Neural progenitor cell (in vitro differentiated cells): ENCODE data around the gene CLCA4. TPM values are rescaled to one million over a fixed set of nuclear protein-coding genes. Genes with fewer than 3 reads are reported as not detected.
A peak's percentile ranks its signal among the peaks of the same experiment; 100 is the strongest.

Experiments used
- DNase-seq: peaks from one replicate; pipeline ENCODE4 v3.0.0-alpha.2; 2016; ENCODE audit warnings: low spot score
- H2AFZ ChIP-seq: fragments of 200-600 bp; sonication (generic); replicated peaks from 2 replicates; pipeline ENCODE4 v1.6.1; 2016; ENCODE audit warnings: antibody characterized with exemption
- H3F3A ChIP-seq: fragments of 200-600 bp; sonication (generic); 2 replicates; pipeline ENCODE4 v1.6.1; 2016; ENCODE audit warnings: antibody characterized with exemption, low read depth
- H3K27ac ChIP-seq: fragments of 200-600 bp; sonication (generic); 2 replicates; pipeline ENCODE4 v1.5.1; 2016; ENCODE audit warnings: mild to moderate bottlenecking
- H3K27me3 ChIP-seq: fragments of 200-600 bp; sonication (generic); 2 replicates; pipeline ENCODE4 v1.6.1; 2016; ENCODE audit warnings: mild to moderate bottlenecking, moderate library complexity
- H3K36me3 ChIP-seq: fragments of 200-600 bp; sonication (generic); 2 replicates; pipeline ENCODE4 v1.5.1; 2016
- H3K4me1 ChIP-seq: fragments of 200-600 bp; sonication (generic); 2 replicates; pipeline ENCODE4 v1.6.1; 2016; ENCODE audit warnings: mixed run types
- H3K4me2 ChIP-seq: fragments of 200-600 bp; sonication (generic); 2 replicates; pipeline ENCODE4 v1.6.1; 2016
- H3K4me3 ChIP-seq: fragments of 200-600 bp; sonication (generic); 2 replicates; pipeline ENCODE4 v1.5.1; 2016
- H3K79me2 ChIP-seq: fragments of 200-600 bp; sonication (generic); 2 replicates; pipeline ENCODE4 v1.6.1; 2016; ENCODE audit warnings: low read depth
- H3K9ac ChIP-seq: fragments of 200-600 bp; sonication (generic); 2 replicates; pipeline ENCODE4 v1.6.1; 2016
- H3K9me3 ChIP-seq: fragments of 200-600 bp; sonication (generic); 2 replicates; pipeline ENCODE4 v1.5.1; 2016; ENCODE audit warnings: low read depth
- H4K20me1 ChIP-seq: fragments of 200-600 bp; sonication (generic); 2 replicates; pipeline ENCODE4 v1.6.1; 2016; ENCODE audit warnings: low read depth
- H3K27ac Mint-ChIP-seq: 3 replicates; pipeline ENCODE4 v1.8.0; 2021; ENCODE audit warnings: mixed read lengths
- H3K27me3 Mint-ChIP-seq: 2 replicates; pipeline ENCODE4 v1.8.0; 2022; ENCODE audit warnings: low read depth, mild to moderate bottlenecking, inconsistent platforms, moderate library complexity, mixed read lengths; ENCODE audit not compliant: insufficient read depth
- H3K36me3 Mint-ChIP-seq: 3 replicates; pipeline ENCODE4 v1.8.0; 2021; ENCODE audit warnings: mixed read lengths
- H3K4me1 Mint-ChIP-seq: 3 replicates; pipeline ENCODE4 v1.8.0; 2021; ENCODE audit warnings: mixed read lengths
- H3K4me3 Mint-ChIP-seq: 3 replicates; pipeline ENCODE4 v1.8.0; 2021; ENCODE audit warnings: mild to moderate bottlenecking, moderate library complexity, mixed read lengths
- H3K9me3 Mint-ChIP-seq: 3 replicates; pipeline ENCODE4 v1.8.0; 2020; ENCODE audit warnings: mixed read lengths
- EZH2 ChIP-seq: fragments of 200-600 bp; sonication (generic); IDR thresholded peaks from 2 replicates; pipeline ENCODE4 v1.6.1; 2017; ENCODE audit warnings: antibody characterized with exemption, mild to moderate bottlenecking, moderate library complexity
- EZH2phosphoT487 ChIP-seq: fragments of 200-600 bp; sonication (generic); IDR thresholded peaks from 2 replicates; pipeline ENCODE4 v1.6.1; 2017; ENCODE audit warnings: antibody characterized with exemption
- total RNA-seq: library from RNA; depleted of rRNA; stranded (reverse); fragments of >200 nt; gene quantifications from 2 replicates; pipeline ENCODE4 v1.2.3, GENCODE V29; 2015; ENCODE audit warnings: low replicate concordance
- TF ChIP-seq, protein P1 (sequence below): fragments of 200-600 bp; sonication (generic); IDR thresholded peaks from 2 replicates; pipeline ENCODE4 v1.5.1; 2017; ENCODE audit warnings: antibody characterized with exemption, mild to moderate bottlenecking

Gene CLCA4
- total RNA-seq, 1 donor from 2014 or later, result not detected

GRCh38 chr1:86616871-86617270, 70.0 kb downstream of the CLCA4 start:
- Mint-ChIP-seq H3K36me3 (no peaks in the 10 kb centered on the region), H3K9me3 (peaks cover 15% of the 10 kb centered on the region), H3K27ac (no peak overlapping the region), H3K27me3 (no peaks in the 10 kb centered on the region), H3K4me3 (no peak overlapping the region), H3K4me1 (no peaks in the 10 kb centered on the region)
- Histone ChIP-seq H3K79me2 (no peaks in the 10 kb centered on the region), H3K27ac (no peak overlapping the region), H3K4me3 (no peak overlapping the region), H3F3A (no peaks in the 10 kb centered on the region), H3K27me3 (no peaks in the 10 kb centered on the region), H2AFZ (no peak overlapping the region), H3K9ac (no peak overlapping the region), H3K4me1 (no peaks in the 10 kb centered on the region), H4K20me1 (no peaks in the 10 kb centered on the region), H3K4me2 (no peak overlapping the region), H3K36me3 (no peaks in the 10 kb centered on the region), H3K9me3 (no peaks in the 10 kb centered on the region)
- DNase-seq, result no peak
- TF ChIP-seq EZH2phosphoT487, result no peak
- TF ChIP-seq EZH2, result no peak
- TF ChIP-seq, protein P1, sequence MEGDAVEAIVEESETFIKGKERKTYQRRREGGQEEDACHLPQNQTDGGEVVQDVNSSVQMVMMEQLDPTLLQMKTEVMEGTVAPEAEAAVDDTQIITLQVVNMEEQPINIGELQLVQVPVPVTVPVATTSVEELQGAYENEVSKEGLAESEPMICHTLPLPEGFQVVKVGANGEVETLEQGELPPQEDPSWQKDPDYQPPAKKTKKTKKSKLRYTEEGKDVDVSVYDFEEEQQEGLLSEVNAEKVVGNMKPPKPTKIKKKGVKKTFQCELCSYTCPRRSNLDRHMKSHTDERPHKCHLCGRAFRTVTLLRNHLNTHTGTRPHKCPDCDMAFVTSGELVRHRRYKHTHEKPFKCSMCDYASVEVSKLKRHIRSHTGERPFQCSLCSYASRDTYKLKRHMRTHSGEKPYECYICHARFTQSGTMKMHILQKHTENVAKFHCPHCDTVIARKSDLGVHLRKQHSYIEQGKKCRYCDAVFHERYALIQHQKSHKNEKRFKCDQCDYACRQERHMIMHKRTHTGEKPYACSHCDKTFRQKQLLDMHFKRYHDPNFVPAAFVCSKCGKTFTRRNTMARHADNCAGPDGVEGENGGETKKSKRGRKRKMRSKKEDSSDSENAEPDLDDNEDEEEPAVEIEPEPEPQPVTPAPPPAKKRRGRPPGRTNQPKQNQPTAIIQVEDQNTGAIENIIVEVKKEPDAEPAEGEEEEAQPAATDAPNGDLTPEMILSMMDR, result no peak

DNA sequence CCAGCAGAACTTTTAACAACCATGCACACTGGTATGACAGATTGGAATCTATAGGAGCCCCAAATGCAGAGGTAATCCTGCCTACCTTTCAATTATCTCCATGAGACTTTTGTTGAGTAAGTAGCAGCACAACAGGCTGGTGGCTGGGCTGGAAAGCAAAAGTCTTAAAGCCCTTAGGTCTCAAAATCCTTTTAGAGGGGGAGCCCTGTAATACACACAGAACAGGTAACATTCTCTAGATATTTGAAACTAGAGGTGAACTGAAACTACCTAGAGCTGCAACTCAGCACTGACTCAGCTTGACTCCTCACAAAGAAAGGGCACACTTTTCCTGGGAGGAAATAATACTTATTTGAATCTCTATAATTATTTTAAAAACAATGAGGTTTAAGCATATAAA, 71.5 kb downstream of the CLCA4 start:
- Histone ChIP-seq H3K9ac (no peak overlapping the region), H2AFZ (no peak overlapping the region), H3K4me2 (no peak overlapping the region), H3K27me3 (no peaks in the 10 kb centered on the region), H3K27ac (no peak overlapping the region), H4K20me1 (no peaks in the 10 kb centered on the region), H3K9me3 (no peaks in the 10 kb centered on the region), H3K4me1 (no peaks in the 10 kb centered on the region), H3K4me3 (no peak overlapping the region), H3F3A (no peaks in the 10 kb centered on the region), H3K79me2 (no peaks in the 10 kb centered on the region), H3K36me3 (no peaks in the 10 kb centered on the region)
- peaks cover 6% of the 10 kb centered on the region for H3K9me3 Mint-ChIP-seq
- H3K36me3 Mint-ChIP-seq, result no peaks in the 10 kb centered on the region
- TF ChIP-seq EZH2phosphoT487 (no peak), EZH2 (no peak)
- TF ChIP-seq, protein P1, result no peak
- no peak overlapping the region for H3K27ac Mint-ChIP-seq
- H3K4me1 Mint-ChIP-seq, result no peaks in the 10 kb centered on the region
- H3K4me3 Mint-ChIP-seq, result no peak overlapping the region
- H3K27me3 Mint-ChIP-seq, result no peaks in the 10 kb centered on the region
- peak; percentile 15 for DNase-seq

DNA sequence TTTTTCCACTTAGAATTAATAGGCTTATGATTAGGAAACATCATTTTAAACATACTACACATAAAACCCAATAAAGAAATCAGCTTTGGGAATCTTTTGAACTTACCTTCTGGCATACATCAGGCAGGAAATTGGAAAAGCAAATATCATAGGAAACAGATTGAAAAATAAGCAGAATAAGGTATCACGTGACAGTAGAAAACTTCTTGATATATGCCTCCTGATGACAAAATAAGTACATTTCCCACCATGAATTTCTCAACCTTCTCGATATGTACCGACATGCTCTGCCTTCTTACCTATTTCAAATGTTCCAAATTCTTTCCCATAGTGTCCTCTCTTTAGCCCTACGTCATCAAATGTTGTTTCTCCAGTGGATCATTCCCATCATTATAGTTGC, 72.4 kb downstream of the CLCA4 start:
- Histone ChIP-seq H3F3A (no peaks in the 10 kb centered on the region), H2AFZ (no peak overlapping the region), H4K20me1 (no peaks in the 10 kb centered on the region), H3K79me2 (no peaks in the 10 kb centered on the region), H3K36me3 (no peaks in the 10 kb centered on the region), H3K9me3 (no peaks in the 10 kb centered on the region), H3K4me1 (no peaks in the 10 kb centered on the region), H3K4me2 (no peak overlapping the region), H3K9ac (no peak overlapping the region), H3K4me3 (no peak overlapping the region), H3K27me3 (no peaks in the 10 kb centered on the region), H3K27ac (no peak overlapping the region)
- Mint-ChIP-seq H3K27ac (no peak overlapping the region), H3K4me1 (no peaks in the 10 kb centered on the region), H3K27me3 (no peaks in the 10 kb centered on the region), H3K9me3 (peaks cover 3% of the 10 kb centered on the region), H3K36me3 (no peaks in the 10 kb centered on the region), H3K4me3 (no peak overlapping the region)
- DNase-seq, result no peak
- TF ChIP-seq EZH2, result no peak

- Mint-ChIP-seq H3K27ac (no peak overlapping the region), H3K27me3 (no peaks in the 10 kb centered on the region), H3K36me3 (no peaks in the 10 kb centered on the region), H3K4me1 (no peaks in the 10 kb centered on the region), H3K4me3 (no peak overlapping the region), H3K9me3 (peaks cover 4% of the 10 kb centered on the region)
- H4K20me1 ChIP-seq, result no peaks in the 10 kb centered on the region
- no peaks in the 10 kb centered on the region for H3K4me1 ChIP-seq
- H3K9ac ChIP-seq, result no peak overlapping the region
- H3K79me2 ChIP-seq, result no peaks in the 10 kb centered on the region
- no peaks in the 10 kb centered on the region for H3F3A ChIP-seq
- no peaks in the 10 kb centered on the region for H3K36me3 ChIP-seq
- no peak overlapping the region for H3K27ac ChIP-seq
- TF ChIP-seq EZH2phosphoT487 (no peak), EZH2 (no peak)
- TF ChIP-seq, protein P1, result no peak
- DNase-seq, result no peak
- no peak overlapping the region for H3K4me3 ChIP-seq
- H3K9me3 ChIP-seq, result no peaks in the 10 kb centered on the region
- H2AFZ ChIP-seq, result no peak overlapping the region
- no peak overlapping the region for H3K4me2 ChIP-seq
- H3K27me3 ChIP-seq, result no peaks in the 10 kb centered on the region
Measured at GRCh38 chr1:86621286-86621685, 74.4 kb downstream of the CLCA4 start.

Other genes starting within 250 kb of the CLCA4 start
- 27.7 and 62.6 TPM in 2 replicates for gene ODF2L, start 150.8 kb upstream of the CLCA4 start, total RNA-seq
- gene CLCA2, start 122.9 kb upstream of the CLCA4 start, total RNA-seq, result not detected in 2 replicates
- gene CLCA1, start 78.2 kb upstream of the CLCA4 start, total RNA-seq, result not detected in 2 replicates
- gene SH3GLB1, start 157.5 kb downstream of the CLCA4 start, total RNA-seq, result 21.5 and 28.5 TPM in 2 replicates